ENCODE measurements around the gene SUGCT. TPM values are rescaled to one million over a fixed set of nuclear protein-coding genes. Genes with fewer than 3 reads are reported as not detected.
A peak's percentile ranks its signal among the peaks of the same experiment; 100 is the strongest.

SUGCT gene
- polyA plus RNA-seq, 1 donor = 1.3 TPM

- DNase-seq = no peak
These were observed 661.9 kb downstream of the SUGCT start for GRCh38 chr7:40796723-40797122.

- no peak for DNase-seq
These were observed 663.8 kb downstream of the SUGCT start for GRCh38 chr7:40798613-40799012.

- no peak for DNase-seq
These were observed 664.9 kb downstream of the SUGCT start for GRCh38 chr7:40799493-40800403.

GRCh38 chr7:40800771-40801170 is 666.0 kb downstream of the SUGCT start:
- DNase-seq = no peak

- DNase-seq = no peak
These were observed 667.7 kb downstream of the SUGCT start for GRCh38 chr7:40802497-40802896.

GRCh38 chr7:40804477-40805215 is 669.8 kb downstream of the SUGCT start:
- no peak for DNase-seq

GRCh38 chr7:40805361-40805760 is 670.6 kb downstream of the SUGCT start:
- no peak for DNase-seq

- DNase-seq = no peak
These were observed 673.7 kb downstream of the SUGCT start for GRCh38 chr7:40808378-40808942.

GRCh38 chr7:40810274-40810673 is 675.5 kb downstream of the SUGCT start:
- DNase-seq = no peak

- no peak for DNase-seq
These were observed 676.9 kb downstream of the SUGCT start for GRCh38 chr7:40811666-40812065.

- no peak for DNase-seq
These were observed 680.2 kb downstream of the SUGCT start for GRCh38 chr7:40815022-40815421.

- no peak for DNase-seq
These were observed 680.7 kb downstream of the SUGCT start for GRCh38 chr7:40815512-40815911.

GRCh38 chr7:40822861-40823260 is 688.1 kb downstream of the SUGCT start:
- no peak for DNase-seq

GRCh38 chr7:40824461-40824860 is 689.7 kb downstream of the SUGCT start:
- DNase-seq = no peak

- DNase-seq = peak; percentile 68
These were observed 691.8 kb downstream of the SUGCT start for GRCh38 chr7:40826411-40827221.

- no peak for DNase-seq
These were observed 692.6 kb downstream of the SUGCT start for GRCh38 chr7:40827222-40828085.

- no peak for DNase-seq
These were observed 694.1 kb downstream of the SUGCT start for GRCh38 chr7:40828686-40829600.

- no peak for DNase-seq
These were observed 698.5 kb downstream of the SUGCT start for GRCh38 chr7:40833191-40833887.

GRCh38 chr7:40833888-40834234 is 699.1 kb downstream of the SUGCT start:
- no peak for DNase-seq

- no peak for DNase-seq
These were observed 701.4 kb downstream of the SUGCT start for GRCh38 chr7:40836218-40836617.

Data from hindlimb muscle (tissue), 1 donor.